Type B pancreatic cell (in vitro differentiated cells): ENCODE measurements around the gene HNRNPR. TPM values are rescaled to one million over a fixed set of nuclear protein-coding genes. Genes with fewer than 3 reads are reported as not detected.

Experiments
- DNase-seq: peaks from one replicate; pipeline ENCODE4 v3.0.0; 2021; ENCODE audit warnings: mixed read lengths; ENCODE audit not compliant: unreplicated experiment; ENCODE audit errors: extremely low spot score
- H3K27ac Mint-ChIP-seq: 2 replicates; pipeline ENCODE4 v1.8.0; 2021; ENCODE audit warnings: mild to moderate bottlenecking, mixed read lengths
- H3K27me3 Mint-ChIP-seq: 2 replicates; pipeline ENCODE4 v1.8.0; 2021; ENCODE audit warnings: mixed read lengths
- H3K36me3 Mint-ChIP-seq: 2 replicates; pipeline ENCODE4 v1.8.0; 2021; ENCODE audit warnings: mixed read lengths
- H3K4me1 Mint-ChIP-seq: one replicate; pipeline ENCODE4 v1.8.0; 2021; ENCODE audit warnings: mixed read lengths; ENCODE audit not compliant: unreplicated experiment
- H3K4me3 Mint-ChIP-seq: 2 replicates; pipeline ENCODE4 v1.8.0; 2021; ENCODE audit warnings: mild to moderate bottlenecking, mixed read lengths
- H3K9me3 Mint-ChIP-seq: 2 replicates; pipeline ENCODE4 v1.8.0; 2021; ENCODE audit warnings: mixed read lengths
- total RNA-seq: library from RNA; stranded (reverse); gene quantifications from 2 replicates; pipeline ENCODE4 v1.2.1, GENCODE V29; 2021; ENCODE audit warnings: low replicate concordance
- TF ChIP-seq, protein P1 (sequence below): fragments of 200-600 bp; sonication (generic); conservative IDR thresholded peaks from 2 replicates; pipeline ENCODE4 v1.5.0; 2021; ENCODE audit warnings: antibody characterized with exemption, mild to moderate bottlenecking

The HNRNPR gene
- total RNA-seq, 1 donor from 2014 or later: 210 TPM

DNA sequence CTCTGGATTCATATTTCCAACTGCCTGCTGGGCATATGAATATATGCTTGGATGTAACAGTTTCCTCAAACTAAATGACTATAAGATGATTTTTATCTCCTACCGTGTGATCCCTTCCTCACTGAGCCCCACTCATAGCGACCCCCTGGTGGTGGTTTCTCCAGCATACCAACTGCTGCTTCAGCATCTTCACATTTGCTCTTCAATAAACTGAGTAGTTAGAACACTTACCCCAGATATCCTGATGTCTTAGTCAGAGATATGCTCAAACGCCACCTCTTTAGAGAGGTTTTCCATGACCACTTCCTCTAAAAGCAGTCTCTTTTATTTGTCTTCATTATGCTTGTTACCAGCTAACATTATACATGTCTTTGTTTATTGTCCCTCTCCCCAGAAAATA, 10.2 kb upstream of the HNRNPR start:
- Mint-ChIP-seq H3K27me3 (no peaks in the 10 kb centered on the region), H3K4me3 (no peak overlapping the region), H3K9me3 (peaks cover 16% of the 10 kb centered on the region), H3K4me1 (peaks cover 7% of the 10 kb centered on the region), H3K27ac (no peak overlapping the region), H3K36me3 (peaks cover 23% of the 10 kb centered on the region)
- no peak for DNase-seq
- TF ChIP-seq, protein P1, sequence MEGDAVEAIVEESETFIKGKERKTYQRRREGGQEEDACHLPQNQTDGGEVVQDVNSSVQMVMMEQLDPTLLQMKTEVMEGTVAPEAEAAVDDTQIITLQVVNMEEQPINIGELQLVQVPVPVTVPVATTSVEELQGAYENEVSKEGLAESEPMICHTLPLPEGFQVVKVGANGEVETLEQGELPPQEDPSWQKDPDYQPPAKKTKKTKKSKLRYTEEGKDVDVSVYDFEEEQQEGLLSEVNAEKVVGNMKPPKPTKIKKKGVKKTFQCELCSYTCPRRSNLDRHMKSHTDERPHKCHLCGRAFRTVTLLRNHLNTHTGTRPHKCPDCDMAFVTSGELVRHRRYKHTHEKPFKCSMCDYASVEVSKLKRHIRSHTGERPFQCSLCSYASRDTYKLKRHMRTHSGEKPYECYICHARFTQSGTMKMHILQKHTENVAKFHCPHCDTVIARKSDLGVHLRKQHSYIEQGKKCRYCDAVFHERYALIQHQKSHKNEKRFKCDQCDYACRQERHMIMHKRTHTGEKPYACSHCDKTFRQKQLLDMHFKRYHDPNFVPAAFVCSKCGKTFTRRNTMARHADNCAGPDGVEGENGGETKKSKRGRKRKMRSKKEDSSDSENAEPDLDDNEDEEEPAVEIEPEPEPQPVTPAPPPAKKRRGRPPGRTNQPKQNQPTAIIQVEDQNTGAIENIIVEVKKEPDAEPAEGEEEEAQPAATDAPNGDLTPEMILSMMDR: peak; percentile 57

DNA sequence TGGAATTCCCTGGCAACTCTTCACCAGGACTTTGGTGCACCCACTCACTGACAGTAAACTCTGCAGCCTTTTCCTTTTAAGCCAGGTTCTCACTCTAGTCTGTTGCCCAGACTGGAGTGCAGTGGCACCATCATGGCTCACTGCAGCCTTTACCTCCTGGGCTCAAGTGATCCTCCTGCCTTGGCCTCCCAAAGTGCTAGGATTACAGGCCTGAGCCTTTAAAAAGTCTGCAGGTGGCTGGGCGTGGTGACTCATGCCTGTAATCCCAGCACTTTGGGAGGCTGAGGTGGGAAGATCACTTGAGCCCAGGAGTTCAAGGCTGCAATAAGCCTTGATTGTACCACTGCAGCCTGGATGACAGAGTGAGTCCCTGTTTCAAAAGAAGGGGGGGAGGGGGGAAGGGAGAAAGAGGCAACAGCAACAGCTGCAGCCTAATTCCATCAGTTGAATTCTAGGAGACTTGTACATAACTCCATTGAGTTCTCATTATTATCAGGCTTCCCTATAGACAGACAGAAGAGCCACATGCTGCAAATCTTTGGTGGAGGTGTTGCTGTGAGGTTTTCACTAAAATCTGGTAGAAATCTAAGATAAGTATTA, 8.1 kb upstream of the HNRNPR start:
- peaks cover 14% of the 10 kb centered on the region for H3K9me3 Mint-ChIP-seq
- H3K27ac Mint-ChIP-seq: no peak overlapping the region
- no peaks in the 10 kb centered on the region for H3K27me3 Mint-ChIP-seq
- no peak for DNase-seq
- TF ChIP-seq, protein P1: no peak
- H3K36me3 Mint-ChIP-seq: peaks cover 10% of the 10 kb centered on the region
- H3K4me1 Mint-ChIP-seq: peaks cover 7% of the 10 kb centered on the region
- H3K4me3 Mint-ChIP-seq: no peak overlapping the region

GRCh38 chr1:23345920-23346319, 1.8 kb upstream of the HNRNPR start:
- Mint-ChIP-seq H3K27ac (peak overlapping the region; percentile 51), H3K36me3 (peaks cover 5% of the 10 kb centered on the region), H3K27me3 (no peaks in the 10 kb centered on the region), H3K9me3 (no peaks in the 10 kb centered on the region), H3K4me3 (no peak overlapping the region), H3K4me1 (peaks cover 26% of the 10 kb centered on the region)
- DNase-seq: no peak
- TF ChIP-seq, protein P1: no peak

DNA sequence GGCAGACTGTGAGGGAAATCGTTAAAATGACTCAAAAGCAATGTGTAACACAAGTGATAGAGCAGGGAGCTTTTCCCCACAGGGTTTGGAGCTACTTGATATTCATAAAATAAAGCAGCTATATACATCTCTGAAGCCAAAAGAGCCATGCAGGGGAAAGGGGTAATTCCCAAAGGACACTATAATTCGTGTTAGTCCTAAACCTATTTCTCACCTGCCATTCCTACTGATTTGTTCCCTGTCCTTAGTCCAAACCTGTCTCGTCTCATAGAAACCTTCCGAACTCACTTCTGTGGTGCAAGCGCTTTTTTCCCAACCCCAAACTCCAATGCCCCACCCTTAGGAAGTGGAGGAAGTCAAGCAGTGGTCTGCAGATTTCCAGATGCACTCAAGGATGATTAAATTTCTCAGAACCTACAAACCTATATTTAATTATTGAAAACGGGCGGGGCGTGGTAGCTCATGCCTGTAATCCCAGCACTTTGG, 946 bp upstream of the HNRNPR start:
- TF ChIP-seq, protein P1: no peak
- Mint-ChIP-seq H3K4me3 (peak overlapping the region; percentile 96), H3K9me3 (no peaks in the 10 kb centered on the region), H3K36me3 (peaks cover 5% of the 10 kb centered on the region), H3K27ac (peak overlapping the region; percentile 99), H3K4me1 (peaks cover 35% of the 10 kb centered on the region), H3K27me3 (no peaks in the 10 kb centered on the region)
- no peak for DNase-seq

DNA sequence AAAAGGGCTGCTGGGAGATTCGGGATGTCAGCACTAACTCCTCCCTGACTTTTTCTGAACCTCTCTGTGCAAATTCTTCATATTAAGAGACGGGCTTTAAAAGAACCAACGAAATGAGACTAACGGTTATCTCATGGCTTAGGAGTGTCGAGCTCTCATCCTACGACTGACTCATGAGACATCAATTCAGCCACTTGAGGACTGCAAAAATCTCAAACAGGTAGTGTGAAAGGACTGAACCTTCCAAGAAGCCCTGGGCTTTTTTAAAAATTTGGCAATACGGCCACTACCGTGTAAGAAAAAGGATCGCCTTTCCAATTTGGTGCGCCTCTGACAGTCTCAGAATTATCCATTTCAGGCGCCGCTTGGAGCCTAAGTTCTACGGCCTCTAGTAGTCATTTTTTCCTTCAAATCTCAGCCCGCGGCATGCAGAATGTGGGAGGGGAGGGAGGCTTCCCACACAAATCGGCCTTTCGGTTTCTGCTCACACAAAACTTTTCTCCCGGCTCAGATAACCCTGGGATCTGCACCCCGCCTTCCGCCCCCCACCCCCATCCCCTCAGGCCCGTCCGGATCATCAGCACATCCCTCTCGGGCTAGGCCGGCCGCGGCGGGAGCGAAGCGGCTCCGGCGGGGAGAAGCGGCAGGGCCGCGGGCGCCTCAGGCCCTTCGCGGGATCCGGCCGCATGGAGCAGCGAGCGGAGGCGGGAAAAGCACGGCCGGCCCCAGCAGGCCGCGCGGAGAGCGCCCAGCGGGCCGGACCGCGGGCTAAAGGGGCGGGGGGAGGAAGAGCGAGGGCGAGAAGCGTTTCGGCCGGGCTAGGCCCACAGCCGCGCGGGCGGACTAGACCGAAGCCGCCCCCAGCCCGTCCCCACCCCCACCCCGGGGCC, 618 bp downstream of the HNRNPR start:
- peak overlapping the region; percentile 68 for H3K27ac Mint-ChIP-seq
- H3K36me3 Mint-ChIP-seq: peaks cover 14% of the 10 kb centered on the region
- peaks cover 47% of the 10 kb centered on the region for H3K4me1 Mint-ChIP-seq
- TF ChIP-seq, protein P1: no peak
- no peak for DNase-seq
- H3K4me3 Mint-ChIP-seq: peak overlapping the region; percentile 87
- H3K9me3 Mint-ChIP-seq: no peaks in the 10 kb centered on the region
- no peaks in the 10 kb centered on the region for H3K27me3 Mint-ChIP-seq
